ENCODE data around the gene STX2. TPM values are rescaled to one million over a fixed set of nuclear protein-coding genes. Genes with fewer than 3 reads are reported as not detected.

STX2 gene
- total RNA-seq, 1 donor = 43.8 TPM

GRCh38 chr12:130793554-130793849 lies 45.5 kb downstream of the STX2 start:
- Histone ChIP-seq H2AFZ (ENCODE audit: low read length) (no peak overlapping the region), H3K27ac (ENCODE audit: low read depth, low read length) (no peak overlapping the region), H3K9me3 (ENCODE audit: low read depth, low read length) (no peaks in the 10 kb centered on the region), H3K79me2 (ENCODE audit: insufficient read depth, low read length) (no peaks in the 10 kb centered on the region), H3K4me3 (ENCODE audit: insufficient read depth, low read length) (no peak overlapping the region), H3K4me1 (ENCODE audit: insufficient read depth, low read length) (no peaks in the 10 kb centered on the region), H3K4me2 (ENCODE audit: insufficient read depth, low read length) (no peak overlapping the region), H4K20me1 (ENCODE audit: insufficient read depth, low read length) (no peaks in the 10 kb centered on the region), H3K36me3 (ENCODE audit: insufficient read depth, low read length) (peaks cover 37% of the 10 kb centered on the region), H3K27me3 (ENCODE audit: insufficient read depth, low read length) (no peaks in the 10 kb centered on the region)
- DNase-seq (ENCODE audit: insufficient read length, low spot score, missing footprints) = no peak
- no peak for TF ChIP-seq CTCF (IDR thresholded peaks at IDR 0.05; ENCODE audit: extremely low read depth, low read depth, low read length)

- no peak for TF ChIP-seq CTCF (IDR thresholded peaks at IDR 0.05; ENCODE audit: extremely low read depth, low read depth, low read length)
- Histone ChIP-seq H3K4me2 (ENCODE audit: insufficient read depth, low read length) (no peak overlapping the region), H2AFZ (ENCODE audit: low read length) (no peak overlapping the region), H3K4me1 (ENCODE audit: insufficient read depth, low read length) (no peaks in the 10 kb centered on the region), H3K36me3 (ENCODE audit: insufficient read depth, low read length) (peaks cover 37% of the 10 kb centered on the region), H3K4me3 (ENCODE audit: insufficient read depth, low read length) (no peak overlapping the region), H3K27me3 (ENCODE audit: insufficient read depth, low read length) (no peaks in the 10 kb centered on the region), H4K20me1 (ENCODE audit: insufficient read depth, low read length) (no peaks in the 10 kb centered on the region), H3K9me3 (ENCODE audit: low read depth, low read length) (no peaks in the 10 kb centered on the region), H3K79me2 (ENCODE audit: insufficient read depth, low read length) (no peaks in the 10 kb centered on the region), H3K27ac (ENCODE audit: low read depth, low read length) (no peak overlapping the region)
- DNase-seq (ENCODE audit: insufficient read length, low spot score, missing footprints) = no peak
Observed at GRCh38 chr12:130792821-130793553, 46.1 kb downstream of the STX2 start.

- Histone ChIP-seq H3K79me2 (ENCODE audit: insufficient read depth, low read length) (no peaks in the 10 kb centered on the region), H2AFZ (ENCODE audit: low read length) (no peak overlapping the region), H3K4me3 (ENCODE audit: insufficient read depth, low read length) (no peak overlapping the region), H3K9me3 (ENCODE audit: low read depth, low read length) (no peaks in the 10 kb centered on the region), H3K4me1 (ENCODE audit: insufficient read depth, low read length) (no peaks in the 10 kb centered on the region), H3K27me3 (ENCODE audit: insufficient read depth, low read length) (no peaks in the 10 kb centered on the region), H3K36me3 (ENCODE audit: insufficient read depth, low read length) (peaks cover 25% of the 10 kb centered on the region), H4K20me1 (ENCODE audit: insufficient read depth, low read length) (no peaks in the 10 kb centered on the region), H3K4me2 (ENCODE audit: insufficient read depth, low read length) (no peak overlapping the region), H3K27ac (ENCODE audit: low read depth, low read length) (no peak overlapping the region)
- DNase-seq (ENCODE audit: insufficient read length, low spot score, missing footprints) = no peak
- TF ChIP-seq CTCF (IDR thresholded peaks at IDR 0.05; ENCODE audit: extremely low read depth, low read depth, low read length) = no peak
Observed at GRCh38 chr12:130791629-130792028, 47.4 kb downstream of the STX2 start.

- Histone ChIP-seq H3K27me3 (ENCODE audit: insufficient read depth, low read length) (no peaks in the 10 kb centered on the region), H3K4me3 (ENCODE audit: insufficient read depth, low read length) (no peak overlapping the region), H3K36me3 (ENCODE audit: insufficient read depth, low read length) (peaks cover 4% of the 10 kb centered on the region), H3K79me2 (ENCODE audit: insufficient read depth, low read length) (no peaks in the 10 kb centered on the region), H4K20me1 (ENCODE audit: insufficient read depth, low read length) (no peaks in the 10 kb centered on the region), H3K9me3 (ENCODE audit: low read depth, low read length) (no peaks in the 10 kb centered on the region), H3K27ac (ENCODE audit: low read depth, low read length) (no peak overlapping the region), H3K4me1 (ENCODE audit: insufficient read depth, low read length) (no peaks in the 10 kb centered on the region), H3K4me2 (ENCODE audit: insufficient read depth, low read length) (no peak overlapping the region), H2AFZ (ENCODE audit: low read length) (no peak overlapping the region)
- no peak for TF ChIP-seq CTCF (IDR thresholded peaks at IDR 0.05; ENCODE audit: extremely low read depth, low read depth, low read length)
- DNase-seq (ENCODE audit: insufficient read length, low spot score, missing footprints) = no peak
Observed at GRCh38 chr12:130788515-130788914, 50.5 kb downstream of the STX2 start.

All from osteoblast (primary cell).